Gastroesophageal sphincter (tissue), 3 donors: Measurements from ENCODE around the gene PODXL2.
"Not testable (repeated sequence)": the region's sequence is repeated elsewhere in the genome, so short reads cannot be mapped to it uniquely, and the experiment has no call there.

Source experiments
- CTCF ChIP-seq, 4 experiments: fragments of 200-600 bp in 2 of 4; fragments of 450-650 bp in 2 of 4; sonication (generic) in 1 of 4; IDR thresholded peaks; one replicate each; pipeline ENCODE4 v1.5.1; 2017 to 2019; ENCODE audit warnings: antibody characterized with exemption in 4 of 4, mild to moderate bottlenecking in 2 of 4, moderate library complexity in 2 of 4
- EP300 ChIP-seq: sonication (generic); formaldehyde crosslinking; IDR thresholded peaks from one replicate; pipeline ENCODE4 v1.6.1; 2017; ENCODE audit warnings: antibody characterized with exemption, mild to moderate bottlenecking
- POLR2A ChIP-seq, 2 donors: fragments of 450-650 bp; IDR thresholded peaks; one replicate each; pipeline ENCODE4 v1.6.1; 2017; ENCODE audit warnings: antibody characterized with exemption in 2 of 2, mild to moderate bottlenecking in 2 of 2, moderate library complexity in 1 of 2
- POLR2AphosphoS5 ChIP-seq: sonication (generic); formaldehyde crosslinking; IDR thresholded peaks from one replicate; pipeline ENCODE4 v1.6.1; 2017; ENCODE audit warnings: antibody characterized with exemption

GRCh38 chr3:127704840-127705239 lies 75.9 kb downstream of the PODXL2 start:
- TF ChIP-seq CTCF (IDR thresholded peaks at IDR 0.05); POLR2A (IDR thresholded peaks at IDR 0.05); POLR2AphosphoS5; EP300: not testable (repeated sequence)
